ENCODE results near the gene FYN. TPM values are rescaled to one million over a fixed set of nuclear protein-coding genes. Genes with fewer than 3 reads are reported as not detected.

Gene FYN
- total and polyA plus RNA-seq, 2 experiments from 2014 or later, result 58.6 to 166 TPM

DNA sequence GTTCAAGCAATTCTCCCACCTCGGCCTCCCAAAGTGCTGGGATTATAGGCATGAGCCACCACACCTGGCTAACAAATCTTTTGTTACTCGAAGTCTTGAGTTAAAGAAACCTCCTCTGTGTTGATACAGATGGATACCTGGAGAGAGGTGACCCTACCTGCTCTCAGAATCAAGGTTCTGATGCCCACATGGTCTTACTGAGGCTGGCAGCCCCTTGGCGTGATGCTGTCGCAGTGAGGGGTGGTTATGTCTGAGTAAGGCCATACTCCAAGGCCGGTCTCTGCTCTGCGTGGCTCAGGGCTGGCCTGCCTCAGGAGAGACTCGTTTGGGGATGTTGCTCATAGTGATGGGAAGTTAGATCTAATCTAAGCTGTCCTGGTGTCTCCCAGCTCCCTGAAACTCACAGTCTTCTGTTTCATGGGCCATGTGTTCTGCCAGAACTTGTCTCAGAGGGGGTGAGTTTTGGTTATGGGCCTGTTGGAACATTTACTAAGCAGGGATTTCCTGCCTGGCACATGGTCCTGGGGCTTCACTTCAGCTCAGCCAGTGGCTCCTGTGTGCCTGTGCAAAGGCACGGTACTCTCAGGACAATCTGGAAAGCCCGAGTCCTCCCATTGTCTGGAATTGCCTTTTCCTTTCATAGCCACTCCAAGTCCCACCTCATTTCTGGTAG lies 250.1 kb downstream of the FYN start:
- H3K9me2 ChIP-seq (ENCODE audit: insufficient read depth), result no peaks in the 10 kb centered on the region
- TF ChIP-seq EZH2 (IDR thresholded peaks at IDR 0.05; ENCODE audit: insufficient read depth, poor library complexity, severe bottlenecking) (no peak), EZH2phosphoT487 (IDR thresholded peaks at IDR 0.05; ENCODE audit: insufficient read depth, low read depth) (no peak)
- H3K4me3 ChIP-seq, result no peak overlapping the region
- H3K27me3 ChIP-seq (replicated peaks; ENCODE audit: insufficient read depth), result no peaks in the 10 kb centered on the region
- H2AFZ ChIP-seq, result no peak overlapping the region
- H3K4me2 ChIP-seq (ENCODE audit: unreplicated experiment), result no peak overlapping the region
- WGBS, 2 experiments (ENCODE audit: low coverage in 1 of 2, low lambda C conversion rate in 2 of 2, missing lambda C conversion rate in 2 of 2), result 86 to 88% methylated on average over 9 of the region's 9 CpGs
- H3K9me3 ChIP-seq (ENCODE audit: low read depth), result no peaks in the 10 kb centered on the region
- peaks cover 13% of the 10 kb centered on the region for H3F3A ChIP-seq (ENCODE audit: insufficient read depth)
- in situ Hi-C loops (cut with MboI), result no loop called here
- H3K4me1 ChIP-seq (ENCODE audit: insufficient read depth), result peaks cover 28% of the 10 kb centered on the region
- no peak overlapping the region for H3K27ac ChIP-seq
- H4K20me1 ChIP-seq (ENCODE audit: insufficient read depth), result no peaks in the 10 kb centered on the region
- H3K9ac ChIP-seq, result no peak overlapping the region
- no peaks in the 10 kb centered on the region for H3K36me3 ChIP-seq (ENCODE audit: low read depth)
- DNase-seq, result no peak
- H3K79me2 ChIP-seq (ENCODE audit: insufficient read depth), result no peaks in the 10 kb centered on the region

DNA sequence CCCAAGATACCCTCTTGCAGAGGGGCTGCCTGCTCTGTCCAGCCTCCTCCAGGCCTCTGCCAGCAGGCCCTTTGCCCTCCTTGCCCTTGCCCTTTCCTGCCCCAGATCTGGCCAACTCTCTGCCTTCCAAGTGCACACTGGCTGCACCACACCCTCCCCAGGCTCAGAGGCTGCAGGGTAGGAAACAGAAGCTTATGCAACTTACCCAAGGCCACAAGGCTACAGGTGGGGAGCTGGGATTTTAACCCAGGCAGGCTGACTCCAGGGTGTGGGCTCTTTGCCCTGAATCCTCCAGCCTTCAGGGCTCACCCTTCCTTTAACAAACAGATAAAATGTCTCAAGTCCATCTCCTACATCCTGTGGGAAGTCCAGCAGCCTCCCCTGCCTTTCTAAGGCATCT lies 253.1 kb downstream of the FYN start:
- no peak overlapping the region for H2AFZ ChIP-seq
- in situ Hi-C loops (cut with MboI), result no loop called here

DNA sequence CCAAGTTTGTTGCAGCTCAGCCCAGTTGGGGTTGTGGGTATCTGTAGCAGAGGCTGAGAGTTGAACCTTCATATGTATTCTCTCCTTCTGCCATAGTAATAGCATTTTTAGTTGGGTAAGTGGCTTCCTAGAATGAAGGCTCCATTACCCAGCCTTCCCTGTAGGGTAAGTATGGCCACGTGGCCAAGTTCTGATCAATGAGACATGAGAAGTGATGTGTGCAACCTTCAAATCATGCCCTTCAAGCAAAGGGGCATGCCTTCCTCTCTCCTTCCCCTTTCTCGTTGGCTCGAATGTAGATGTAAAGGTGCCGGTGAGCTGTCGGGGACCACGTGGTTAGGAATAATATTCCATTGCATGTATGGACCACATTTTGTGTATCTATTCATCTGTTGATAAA lies 254.8 kb downstream of the FYN start:
- Histone ChIP-seq H3K4me1 (ENCODE audit: insufficient read depth) (no peaks in the 10 kb centered on the region), H3K4me2 (ENCODE audit: unreplicated experiment) (no peak overlapping the region), H3K79me2 (ENCODE audit: insufficient read depth) (no peaks in the 10 kb centered on the region), H3K27me3 (replicated peaks; ENCODE audit: insufficient read depth) (no peaks in the 10 kb centered on the region), H3K9ac (no peak overlapping the region), H3K9me2 (ENCODE audit: insufficient read depth) (no peaks in the 10 kb centered on the region), H3K9me3 (ENCODE audit: low read depth) (no peaks in the 10 kb centered on the region), H2AFZ (no peak overlapping the region), H3K36me3 (ENCODE audit: low read depth) (no peaks in the 10 kb centered on the region), H4K20me1 (ENCODE audit: insufficient read depth) (no peaks in the 10 kb centered on the region), H3F3A (ENCODE audit: insufficient read depth) (no peaks in the 10 kb centered on the region), H3K27ac (no peak overlapping the region), H3K4me3 (no peak overlapping the region)
- DNase-seq, result no peak
- 81 to 82% methylated on average over 6 of the region's 6 CpGs for WGBS, 2 experiments (ENCODE audit: low coverage in 1 of 2, low lambda C conversion rate in 2 of 2, missing lambda C conversion rate in 2 of 2)
- TF ChIP-seq EZH2 (IDR thresholded peaks at IDR 0.05; ENCODE audit: insufficient read depth, poor library complexity, severe bottlenecking), result no peak
- no peak for TF ChIP-seq EZH2phosphoT487 (IDR thresholded peaks at IDR 0.05; ENCODE audit: insufficient read depth, low read depth)
- in situ Hi-C loops (cut with MboI), result no loop called here

More for the DNA sequence above, 253.1 kb downstream of the FYN start:
- Histone ChIP-seq H3K9me2 (ENCODE audit: insufficient read depth) (no peaks in the 10 kb centered on the region), H3K4me3 (no peak overlapping the region), H3K27me3 (replicated peaks; ENCODE audit: insufficient read depth) (no peaks in the 10 kb centered on the region), H3K4me2 (ENCODE audit: unreplicated experiment) (no peak overlapping the region), H3K27ac (no peak overlapping the region), H3K9me3 (ENCODE audit: low read depth) (no peaks in the 10 kb centered on the region), H3F3A (ENCODE audit: insufficient read depth) (peaks cover 3% of the 10 kb centered on the region; the same call in 1 of the 2 replicates), H3K4me1 (ENCODE audit: insufficient read depth) (peaks cover 3% of the 10 kb centered on the region), H3K9ac (no peak overlapping the region), H3K79me2 (ENCODE audit: insufficient read depth) (no peaks in the 10 kb centered on the region), H3K36me3 (ENCODE audit: low read depth) (no peaks in the 10 kb centered on the region), H4K20me1 (ENCODE audit: insufficient read depth) (no peaks in the 10 kb centered on the region)
- DNase-seq, result no peak
- no peak for TF ChIP-seq EZH2phosphoT487 (IDR thresholded peaks at IDR 0.05; ENCODE audit: insufficient read depth, low read depth)
- no peak for TF ChIP-seq EZH2 (IDR thresholded peaks at IDR 0.05; ENCODE audit: insufficient read depth, poor library complexity, severe bottlenecking)

DNA sequence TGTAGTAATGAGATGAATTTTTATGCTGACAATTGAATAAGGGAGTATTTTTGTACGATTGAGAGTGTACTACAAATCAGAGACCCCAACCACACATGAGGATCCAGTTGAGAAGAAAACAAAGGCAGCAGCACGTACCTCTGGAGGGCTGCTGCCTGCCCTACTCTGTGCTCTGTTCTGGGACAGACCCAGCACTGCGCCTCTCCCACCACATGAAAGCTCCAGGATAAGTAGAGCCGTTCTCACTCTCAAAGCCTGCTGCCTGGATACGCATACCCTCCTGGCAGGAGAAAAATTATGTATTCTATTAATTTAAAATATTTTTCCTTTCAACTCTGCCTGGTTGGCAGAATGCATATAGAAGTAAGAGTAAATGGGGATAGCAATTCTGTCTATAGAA lies 256.1 kb downstream of the FYN start:
- H3K9me3 ChIP-seq (ENCODE audit: low read depth), result no peaks in the 10 kb centered on the region
- H3K27me3 ChIP-seq (replicated peaks; ENCODE audit: insufficient read depth), result no peaks in the 10 kb centered on the region
- in situ Hi-C loops (cut with MboI), result no loop called here
- no peak for DNase-seq
- H3K27ac ChIP-seq, result no peak overlapping the region
- no peaks in the 10 kb centered on the region for H3K4me1 ChIP-seq (ENCODE audit: insufficient read depth)
- no peak overlapping the region for H3K9ac ChIP-seq
- no peak overlapping the region for H3K4me2 ChIP-seq (ENCODE audit: unreplicated experiment)
- H3K9me2 ChIP-seq (ENCODE audit: insufficient read depth), result no peaks in the 10 kb centered on the region
- TF ChIP-seq EZH2 (IDR thresholded peaks at IDR 0.05; ENCODE audit: insufficient read depth, poor library complexity, severe bottlenecking) (no peak), EZH2phosphoT487 (IDR thresholded peaks at IDR 0.05; ENCODE audit: insufficient read depth, low read depth) (no peak)
- H3K36me3 ChIP-seq (ENCODE audit: low read depth), result no peaks in the 10 kb centered on the region
- no peak overlapping the region for H2AFZ ChIP-seq
- H4K20me1 ChIP-seq (ENCODE audit: insufficient read depth), result no peaks in the 10 kb centered on the region
- WGBS, 2 experiments (ENCODE audit: low coverage in 1 of 2, low lambda C conversion rate in 2 of 2, missing lambda C conversion rate in 2 of 2), result 75 to 76% methylated on average over 5 of the region's 5 CpGs
- no peak overlapping the region for H3K4me3 ChIP-seq
- H3K79me2 ChIP-seq (ENCODE audit: insufficient read depth), result no peaks in the 10 kb centered on the region
- no peaks in the 10 kb centered on the region for H3F3A ChIP-seq (ENCODE audit: insufficient read depth)
